Heart left ventricle (tissue), 16 donors: ENCODE data around the gene BUB3. TPM values are rescaled to one million over a fixed set of nuclear protein-coding genes. Genes with fewer than 3 reads are reported as not detected.
"Not testable (repeated sequence)": the region's sequence is repeated elsewhere in the genome, so short reads cannot be mapped to it uniquely, and the experiment has no call there.

Experiments used
- ATAC-seq, 4 donors: fragments of 200-7000 bp; cut with Tn5 transposase; one replicate each; pipeline ENCODE4 v1.9.1; 2020 to 2022; ENCODE audit warnings: moderate library complexity in 4 of 4, mild to moderate bottlenecking in 3 of 4, moderate number of reproducible peaks in 1 of 4
- DNase-seq, 5 donors: peaks; one replicate each; pipeline ENCODE4 v3.0.0-alpha.2; 2020
- H3K27ac ChIP-seq, 12 donors: fragments of 200-600 bp; sonication (generic) in 4 of 12; one replicate each; pipeline versions ENCODE4 v1.5.0 to v1.8.0; 2016 to 2022; ENCODE audit warnings: mild to moderate bottlenecking in 2 of 12
- H3K27me3 ChIP-seq, 9 donors: fragments of 200-600 bp; sonication (generic) in 2 of 9; one replicate each; pipeline versions ENCODE4 v1.5.1 to v1.8.0; 2016 to 2022; ENCODE audit warnings: mild to moderate bottlenecking in 3 of 9
- H3K36me3 ChIP-seq, 9 donors: fragments of 200-600 bp; sonication (generic) in 2 of 9; one replicate each; pipeline versions ENCODE4 v1.5.0 to v1.8.0; 2018 to 2022; ENCODE audit warnings: mild to moderate bottlenecking in 2 of 9
- H3K4me1 ChIP-seq, 12 donors: fragments of 200-600 bp; sonication (generic) in 4 of 12; one replicate each; pipeline versions ENCODE4 v1.5.0 to v1.8.0; 2016 to 2022; ENCODE audit warnings: mild to moderate bottlenecking in 3 of 12
- H3K4me3 ChIP-seq, 12 donors: fragments of 200-600 bp; sonication (generic) in 4 of 12; one replicate each; pipeline versions ENCODE4 v1.5.0 to v1.8.0; 2017 to 2022; ENCODE audit warnings: mild to moderate bottlenecking in 9 of 12, moderate library complexity in 4 of 12
- H3K9me3 ChIP-seq, 12 donors: fragments of 200-600 bp; sonication (generic) in 4 of 12; one replicate each; pipeline versions ENCODE4 v1.5.0 to v1.8.0; 2016 to 2022; ENCODE audit warnings: mild to moderate bottlenecking in 1 of 12
- POLR2A ChIP-seq, 2 donors: fragments of 450-650 bp; IDR thresholded peaks; one replicate each; pipeline ENCODE4 v1.6.1; 2017; ENCODE audit warnings: antibody characterized with exemption in 2 of 2, mild to moderate bottlenecking in 2 of 2, moderate library complexity in 2 of 2
- WGBS, 4 donors: extraction: QIAGEN DNeasy Blood & Tissue Kit in 2 of 4; methylation state at CpG; one replicate each; pipeline versions ENCODE4 v1.1.5 to v1.1.7; 2013 to 2018; 5-methylcytosine and 5-hydroxymethylcytosine counted together
- intact Hi-C, 10 donors: fragments of 100-400 bp; cut with DNase I; formaldehyde crosslinking; loops; one replicate each; pipeline versions ENCODE4 v1.11.1 to v1.14.2; 2022
- polyA plus RNA-seq, 2 donors: library from polyadenylated mRNA; stranded (reverse); fragments of 200-250 nt; gene quantifications; one replicate each; pipeline ENCODE4 v1.2.3, GENCODE V29; 2013
- total RNA-seq, 9 donors: library from RNA; depleted of rRNA in 2 of 9; stranded (reverse); fragments of >200 nt in 2 of 9; fragmentation: NEBNext Ultra II Directional in 3 of 9; extraction: Animal tissue kit (Norgen Biotek cat#: 25700) in 3 of 9; gene quantifications; one replicate each; pipeline versions ENCODE4 v1.1.0 to v1.2.4, GENCODE V29; 2016 to 2023
- TF ChIP-seq, protein P1 (sequence below), 12 donors: fragments of 200-600 bp; sonication (generic) in 4 of 12; IDR thresholded peaks; one replicate each; pipeline versions ENCODE4 v1.5.0 to v1.8.0; 2018 to 2022; ENCODE audit warnings: antibody characterized with exemption in 12 of 12, mild to moderate bottlenecking in 5 of 12
- donor health status: ischemic (EF 13 %, LVEDD 7.1; RV severe dilation, severe dysfunction).
- donor health status: healthy with polysubstance abuse.
- donor health status: DM: no; HTN: yes; CAD: no.
- donor health status: DM: no; HTN: no; CAD: no.
- donor health status: ischemic (EF 25% LVEDD 6.9; RV normal size, moderate dysfunction).
- donor health status: ischemic (EF 25% LVEDD 5.7; RV mildly dilated, moderate dysfunction).
- donor health status: healthy.
- donor health status: DM: yes; HTN: yes; CAD: no.
- donor health status: ischemic (EF 35%, LVEDD 5.7; RV mildly dilated, moderate dysfunction).
- donor health status: nonischemic (EF 11% LVEDD 7.7; RV severe dilation, severe dysfunction).
- donor health status: DM: yes; HTN: yes; CAD: no.
- donor health status: PGD.
- donor health status: ischemic (EF 29% LVEDD 5.4; RV normal size, mild dysfunction).
- donor health status: nonischemic (EF 23%, LVEDD 6.1; RV moderate dilation, normal function).

BUB3 gene
- total and polyA plus RNA-seq, 11 donors = 15.1 to 62.4 (median 38.7) TPM

GRCh38 chr10:123170961-123171360, 16.8 kb downstream of the BUB3 start:
- H3K36me3 ChIP-seq = peaks cover 0 to 49% (median 29%) of the 10 kb centered on the region in 9 donors
- H3K4me3 ChIP-seq = no peak overlapping the region
- intact Hi-C loops = no loop called here
- no peaks in the 10 kb centered on the region for H3K27me3 ChIP-seq
- no peaks in the 10 kb centered on the region for H3K9me3 ChIP-seq
- DNase-seq (no peak), ATAC-seq (no peak)
- no peaks in the 10 kb centered on the region for H3K4me1 ChIP-seq
- H3K27ac ChIP-seq = no peak overlapping the region
- no peak for TF ChIP-seq POLR2A (IDR thresholded peaks at IDR 0.05)
- 97 to 99% (median 98%) methylated on average over 4 of the region's 4 CpGs for WGBS, 4 donors

- H3K4me3 ChIP-seq, intact Hi-C loops, DNase-seq, ATAC-seq, H3K4me1 ChIP-seq, H3K27me3 ChIP-seq, H3K27ac ChIP-seq, H3K9me3 ChIP-seq: not testable (repeated sequence)
- WGBS, 4 donors = 95 to 98% (median 97%) methylated on average over 10 of the region's 10 CpGs
- H3K36me3 ChIP-seq = peaks cover 0 to 47% (median 23%) of the 10 kb centered on the region in 9 donors
Measured at GRCh38 chr10:123171616-123172015, 17.4 kb downstream of the BUB3 start.

- intact Hi-C loops = no loop called here
- 71 to 85% (median 78%) methylated on average over 9 of the region's 9 CpGs for WGBS, 4 donors
- Histone ChIP-seq H3K27me3 (no peaks in the 10 kb centered on the region), H3K4me3 (no peak overlapping the region), H3K9me3 (peaks cover 0 to 7% (median 0%) of the 10 kb centered on the region in 12 donors), H3K4me1 (no peaks in the 10 kb centered on the region), H3K27ac (no peak overlapping the region), H3K36me3 (peaks cover 0 to 17% (median 0%) of the 10 kb centered on the region in 9 donors)
- DNase-seq = no peak
- TF ChIP-seq, protein P1, sequence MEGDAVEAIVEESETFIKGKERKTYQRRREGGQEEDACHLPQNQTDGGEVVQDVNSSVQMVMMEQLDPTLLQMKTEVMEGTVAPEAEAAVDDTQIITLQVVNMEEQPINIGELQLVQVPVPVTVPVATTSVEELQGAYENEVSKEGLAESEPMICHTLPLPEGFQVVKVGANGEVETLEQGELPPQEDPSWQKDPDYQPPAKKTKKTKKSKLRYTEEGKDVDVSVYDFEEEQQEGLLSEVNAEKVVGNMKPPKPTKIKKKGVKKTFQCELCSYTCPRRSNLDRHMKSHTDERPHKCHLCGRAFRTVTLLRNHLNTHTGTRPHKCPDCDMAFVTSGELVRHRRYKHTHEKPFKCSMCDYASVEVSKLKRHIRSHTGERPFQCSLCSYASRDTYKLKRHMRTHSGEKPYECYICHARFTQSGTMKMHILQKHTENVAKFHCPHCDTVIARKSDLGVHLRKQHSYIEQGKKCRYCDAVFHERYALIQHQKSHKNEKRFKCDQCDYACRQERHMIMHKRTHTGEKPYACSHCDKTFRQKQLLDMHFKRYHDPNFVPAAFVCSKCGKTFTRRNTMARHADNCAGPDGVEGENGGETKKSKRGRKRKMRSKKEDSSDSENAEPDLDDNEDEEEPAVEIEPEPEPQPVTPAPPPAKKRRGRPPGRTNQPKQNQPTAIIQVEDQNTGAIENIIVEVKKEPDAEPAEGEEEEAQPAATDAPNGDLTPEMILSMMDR (IDR thresholded peaks at IDR 0.05) = no peak
- no peak for TF ChIP-seq POLR2A (IDR thresholded peaks at IDR 0.05)
- ATAC-seq = no peak
Measured at GRCh38 chr10:123175389-123176387, 21.5 kb downstream of the BUB3 start.

- H3K4me1 ChIP-seq, DNase-seq, H3K4me3 ChIP-seq, ATAC-seq, intact Hi-C loops, H3K27me3 ChIP-seq, H3K27ac ChIP-seq: not testable (repeated sequence)
- 98 to 99% (median 98%) methylated on average over 4 of the region's 4 CpGs for WGBS, 4 donors
- Histone ChIP-seq H3K36me3 (peaks cover 0 to 13% (median 0%) of the 10 kb centered on the region in 9 donors), H3K9me3 (peaks cover 0 to 18% (median 5%) of the 10 kb centered on the region in 12 donors)
Measured at GRCh38 chr10:123178390-123178789, 24.2 kb downstream of the BUB3 start.

GRCh38 chr10:123180101-123181090, 26.2 kb downstream of the BUB3 start:
- Histone ChIP-seq H3K9me3 (peaks cover 0 to 33% (median 19%) of the 10 kb centered on the region in 12 donors), H3K27me3 (no peaks in the 10 kb centered on the region), H3K27ac (no peak overlapping the region), H3K4me1 (no peaks in the 10 kb centered on the region), H3K4me3 (no peak overlapping the region), H3K36me3 (peaks cover 0 to 18% (median 0%) of the 10 kb centered on the region in 9 donors)
- intact Hi-C loops = no loop called here
- DNase-seq (no peak), ATAC-seq (no peak)
- no peak for TF ChIP-seq POLR2A (IDR thresholded peaks at IDR 0.05)
- TF ChIP-seq, protein P1 (IDR thresholded peaks at IDR 0.05) = no peak
- WGBS, 4 donors = 94 to 96% (median 95%) methylated on average over 7 of the region's 7 CpGs
